Stomach (tissue), 9 donors: ENCODE results near the gene LMTK2. TPM values are rescaled to one million over a fixed set of nuclear protein-coding genes. Genes with fewer than 3 reads are reported as not detected.

ENCODE experiments used
- DNase-seq, 2 donors: peaks; one replicate each; pipeline versions ENCODE4 v3.0.0 to v3.0.0-alpha.2; 2013 to 2019
- H3K27ac ChIP-seq, 5 donors: fragments of 200-600 bp in 4 of 5; sonication (generic) in 4 of 5; one replicate each; pipeline ENCODE4 v1.5.1; 2013 to 2019; ENCODE audit warnings: mild to moderate bottlenecking in 1 of 5, moderate library complexity in 1 of 5
- H3K27me3 ChIP-seq, 3 donors: fragments of 200-600 bp; sonication (generic); one replicate each; pipeline ENCODE4 v1.5.1; 2017 to 2019; ENCODE audit warnings: mixed run types in 1 of 3
- H3K36me3 ChIP-seq, 4 donors: fragments of 200-600 bp; sonication (generic); 1 replicate in 3 of 4; 2 replicates in 1 of 4; pipeline ENCODE4 v1.5.1; 2016 to 2019
- H3K4me1 ChIP-seq, 4 donors: fragments of 200-600 bp; sonication (generic); one replicate each; pipeline ENCODE4 v1.5.1; 2016 to 2019
- H3K4me3 ChIP-seq, 4 donors: fragments of 200-600 bp; sonication (generic) in 3 of 4; one replicate each; pipeline ENCODE4 v1.5.1; 2016 to 2019; ENCODE audit warnings: mild to moderate bottlenecking in 1 of 4
- H3K9me3 ChIP-seq, 4 donors: fragments of 200-600 bp; sonication (generic); one replicate each; pipeline ENCODE4 v1.5.1; 2016 to 2019
- EP300 ChIP-seq: sonication (generic); formaldehyde crosslinking; IDR thresholded peaks from one replicate; pipeline ENCODE4 v1.6.1; 2017; ENCODE audit warnings: antibody characterized with exemption
- POLR2A ChIP-seq, 4 donors: fragments of 450-650 bp; IDR thresholded peaks; one replicate each; pipeline ENCODE4 v1.6.1; 2016; ENCODE audit warnings: antibody characterized with exemption in 4 of 4, control low read depth in 2 of 4, mild to moderate bottlenecking in 1 of 4, moderate library complexity in 1 of 4
- POLR2AphosphoS5 ChIP-seq, 3 donors: sonication (generic); formaldehyde crosslinking; IDR thresholded peaks; one replicate each; pipeline ENCODE4 v1.6.1; 2016; ENCODE audit warnings: antibody characterized with exemption in 3 of 3
- WGBS, 5 donors: extraction: QIAGEN DNeasy Blood & Tissue Kit in 3 of 5; methylation state at CpG; one replicate each; pipeline versions ENCODE4 v1.1.5 to v1.1.7; 2013 to 2018; 5-methylcytosine and 5-hydroxymethylcytosine counted together
- intact Hi-C: fragments of 100-400 bp; cut with DNase I; formaldehyde crosslinking; loops from one replicate; pipeline ENCODE4 v1.15.1; 2023; ENCODE audit warnings: low total_unique reads
- polyA plus RNA-seq, 3 donors: library from polyadenylated mRNA; stranded (reverse); fragments of 200-250 nt; gene quantifications; one replicate each; pipeline ENCODE4 v1.2.3, GENCODE V29; 2013
- total RNA-seq, 5 donors: library from RNA; depleted of rRNA; stranded (reverse); fragments of >200 nt; gene quantifications; one replicate each; pipeline versions ENCODE4 v1.1.0 to v1.2.3, GENCODE V29; 2014 to 2016
- TF ChIP-seq, protein P1 (sequence below), 7 experiments: fragments of 450-650 bp in 4 of 7; fragments of 200-600 bp in 3 of 7; sonication (generic) in 3 of 7; IDR thresholded peaks; one replicate each; pipeline ENCODE4 v1.5.1; 2016 to 2019; ENCODE audit warnings: antibody characterized with exemption in 7 of 7, control low read depth in 2 of 7, mild to moderate bottlenecking in 1 of 7
- donor health status: healthy with polysubstance abuse.
- donor health status: Bipolar disorder and iron deficiency.
- donor health status: healthy.

Gene LMTK2
- total and polyA plus RNA-seq, 8 donors: 1.4 to 42.6 (median 19.3) TPM

- H3K27ac ChIP-seq: no peak overlapping the region
- DNase-seq: no peak
- H3K4me1 ChIP-seq: peaks cover 0 to 8% (median 0%) of the 10 kb centered on the region in 4 donors
- TF ChIP-seq EP300 (no peak), POLR2A (IDR thresholded peaks at IDR 0.05) (no peak), POLR2AphosphoS5 (IDR thresholded peaks at IDR 0.05) (no peak)
- TF ChIP-seq, protein P1, sequence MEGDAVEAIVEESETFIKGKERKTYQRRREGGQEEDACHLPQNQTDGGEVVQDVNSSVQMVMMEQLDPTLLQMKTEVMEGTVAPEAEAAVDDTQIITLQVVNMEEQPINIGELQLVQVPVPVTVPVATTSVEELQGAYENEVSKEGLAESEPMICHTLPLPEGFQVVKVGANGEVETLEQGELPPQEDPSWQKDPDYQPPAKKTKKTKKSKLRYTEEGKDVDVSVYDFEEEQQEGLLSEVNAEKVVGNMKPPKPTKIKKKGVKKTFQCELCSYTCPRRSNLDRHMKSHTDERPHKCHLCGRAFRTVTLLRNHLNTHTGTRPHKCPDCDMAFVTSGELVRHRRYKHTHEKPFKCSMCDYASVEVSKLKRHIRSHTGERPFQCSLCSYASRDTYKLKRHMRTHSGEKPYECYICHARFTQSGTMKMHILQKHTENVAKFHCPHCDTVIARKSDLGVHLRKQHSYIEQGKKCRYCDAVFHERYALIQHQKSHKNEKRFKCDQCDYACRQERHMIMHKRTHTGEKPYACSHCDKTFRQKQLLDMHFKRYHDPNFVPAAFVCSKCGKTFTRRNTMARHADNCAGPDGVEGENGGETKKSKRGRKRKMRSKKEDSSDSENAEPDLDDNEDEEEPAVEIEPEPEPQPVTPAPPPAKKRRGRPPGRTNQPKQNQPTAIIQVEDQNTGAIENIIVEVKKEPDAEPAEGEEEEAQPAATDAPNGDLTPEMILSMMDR (IDR thresholded peaks at IDR 0.05): no peak
- H3K27me3 ChIP-seq: no peaks in the 10 kb centered on the region
- no peaks in the 10 kb centered on the region for H3K9me3 ChIP-seq
- 87 to 96% (median 92%) methylated on average over 12 to 18 of the region's 18 CpGs for WGBS, 5 donors
- peaks cover 13 to 97% (median 89%) of the 10 kb centered on the region in 4 donors for H3K36me3 ChIP-seq
- intact Hi-C loops: no loop called here
- no peak overlapping the region for H3K4me3 ChIP-seq
These were observed 121.3 kb downstream of the LMTK2 start for GRCh38 chr7:98227939-98228338.

DNA sequence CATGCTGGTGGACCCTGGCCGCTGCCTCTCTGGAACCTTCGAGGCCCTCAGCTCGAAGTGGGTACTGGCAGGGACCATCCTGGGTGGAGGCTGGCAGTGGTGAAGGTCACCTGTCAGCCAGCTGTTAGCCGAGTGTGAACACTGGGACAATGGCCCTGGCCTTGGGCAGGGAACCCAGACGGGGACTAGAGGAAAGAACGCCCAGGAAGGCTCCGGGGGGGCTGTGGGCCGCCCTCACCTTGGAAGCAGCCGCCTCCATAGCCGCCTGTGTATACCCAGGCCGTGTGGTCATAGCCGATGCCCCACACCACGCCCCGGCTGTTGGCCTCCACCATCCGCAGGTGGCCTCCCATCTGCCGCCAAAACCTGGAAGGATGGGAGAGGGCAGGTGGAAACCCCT is 122.1 kb downstream of the LMTK2 start:
- DNase-seq: no peak
- WGBS, 5 donors: 92 to 96% (median 96%) methylated on average over 13 to 16 of the region's 16 CpGs
- intact Hi-C loops: no loop called here

DNA sequence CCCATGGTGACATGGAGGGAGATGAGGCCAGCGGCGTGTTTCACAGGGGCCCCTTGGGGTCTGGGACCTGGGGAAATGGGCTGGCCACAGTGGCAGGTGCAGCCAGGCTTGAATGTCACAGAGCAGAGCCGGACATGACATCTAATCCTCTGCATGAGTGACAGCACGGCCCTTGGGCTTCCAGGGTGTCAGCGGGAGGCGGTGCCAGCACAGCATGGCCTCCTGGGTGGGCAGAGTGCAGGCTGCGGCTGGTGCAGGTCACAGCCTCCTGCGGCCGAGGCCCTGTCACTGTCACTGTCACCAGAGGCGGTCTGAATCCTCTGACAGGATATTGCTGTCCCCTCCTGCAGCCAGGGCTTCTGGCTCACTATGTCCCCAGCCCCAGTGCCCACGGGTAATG is 122.8 kb downstream of the LMTK2 start:
- H3K4me1 ChIP-seq: peaks cover 0 to under 1% (median 0%) of the 10 kb centered on the region in 4 donors
- H3K27ac ChIP-seq: no peak overlapping the region
- no peaks in the 10 kb centered on the region for H3K27me3 ChIP-seq
- H3K9me3 ChIP-seq: no peaks in the 10 kb centered on the region
- TF ChIP-seq POLR2A (IDR thresholded peaks at IDR 0.05): no peak
- no peak for TF ChIP-seq EP300
- TF ChIP-seq, protein P1 (IDR thresholded peaks at IDR 0.05): no peak
- no peak for TF ChIP-seq POLR2AphosphoS5 (IDR thresholded peaks at IDR 0.05)
- no peak for DNase-seq
- peaks cover 9 to 98% (median 93%) of the 10 kb centered on the region in 4 donors for H3K36me3 ChIP-seq
- H3K4me3 ChIP-seq: no peak overlapping the region
- intact Hi-C loops: no loop called here
- 89 to 100% (median 94%) methylated on average over 2 to 11 of the region's 11 CpGs for WGBS, 5 donors

More for the DNA sequence above, 122.1 kb downstream of the LMTK2 start:
- no peak overlapping the region for H3K27ac ChIP-seq
- H3K36me3 ChIP-seq: peaks cover 13 to 98% (median 93%) of the 10 kb centered on the region in 4 donors
- H3K9me3 ChIP-seq: no peaks in the 10 kb centered on the region
- H3K4me3 ChIP-seq: no peak overlapping the region
- TF ChIP-seq EP300: no peak
- TF ChIP-seq, protein P1 (IDR thresholded peaks at IDR 0.05): no peak
- no peak for TF ChIP-seq POLR2AphosphoS5 (IDR thresholded peaks at IDR 0.05)
- no peak for TF ChIP-seq POLR2A (IDR thresholded peaks at IDR 0.05)
- no peaks in the 10 kb centered on the region for H3K27me3 ChIP-seq
- H3K4me1 ChIP-seq: peaks cover 0 to 7% (median 0%) of the 10 kb centered on the region in 4 donors

GRCh38 chr7:98229991-98230745 is 123.5 kb downstream of the LMTK2 start:
- H3K9me3 ChIP-seq: no peaks in the 10 kb centered on the region
- intact Hi-C loops: no loop called here
- H3K4me3 ChIP-seq: no peak overlapping the region
- no peak overlapping the region for H3K27ac ChIP-seq
- peaks cover 6 to 98% (median 87%) of the 10 kb centered on the region in 4 donors for H3K36me3 ChIP-seq
- H3K27me3 ChIP-seq: no peaks in the 10 kb centered on the region
- H3K4me1 ChIP-seq: no peaks in the 10 kb centered on the region
- TF ChIP-seq EP300: no peak
- TF ChIP-seq, protein P1 (IDR thresholded peaks at IDR 0.05): no peak
- TF ChIP-seq POLR2A (IDR thresholded peaks at IDR 0.05): no peak
- no peak for TF ChIP-seq POLR2AphosphoS5 (IDR thresholded peaks at IDR 0.05)
- DNase-seq: no peak
- WGBS, 5 donors: 83 to 90% (median 88%) methylated on average over 14 to 17 of the region's 17 CpGs
